PC-3 (cell line): ENCODE measurements around the gene SSC4D.

Source experiments
- EZH2 ChIP-seq: fragments of 300-600 bp; sonication (generic); IDR thresholded peaks from one replicate; pipeline ENCODE4 v1.6.1; 2017; ENCODE audit warnings: antibody characterized with exemption, mild to moderate bottlenecking, low read length; ENCODE audit not compliant: unreplicated experiment
- TF ChIP-seq, protein P1 (sequence below): fragments of 300-600 bp; sonication (generic); conservative IDR thresholded peaks from 2 replicates; pipeline ENCODE4 v1.5.1; 2017; ENCODE audit warnings: antibody characterized with exemption, low read depth, mild to moderate bottlenecking, low read length

DNA sequence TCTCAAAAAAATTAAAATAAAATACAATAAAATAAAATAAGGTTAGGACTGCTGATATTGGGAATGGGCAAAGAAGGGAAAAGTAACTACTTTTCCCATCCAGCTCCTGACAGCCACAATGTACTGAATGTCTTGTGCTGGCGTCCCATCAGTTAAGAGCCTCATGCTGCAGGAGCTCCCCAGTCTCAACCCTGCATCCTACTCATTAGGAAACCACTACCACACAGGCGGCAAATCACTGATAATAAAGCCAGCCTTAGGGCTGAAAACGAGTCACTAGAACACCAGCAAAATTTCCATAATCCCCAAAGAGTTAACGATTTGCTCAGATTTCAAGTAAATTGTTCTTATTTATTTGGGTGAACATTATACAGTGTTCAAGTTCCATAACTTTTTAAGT is 55.0 kb downstream of the SSC4D start:
- TF ChIP-seq, protein P1, sequence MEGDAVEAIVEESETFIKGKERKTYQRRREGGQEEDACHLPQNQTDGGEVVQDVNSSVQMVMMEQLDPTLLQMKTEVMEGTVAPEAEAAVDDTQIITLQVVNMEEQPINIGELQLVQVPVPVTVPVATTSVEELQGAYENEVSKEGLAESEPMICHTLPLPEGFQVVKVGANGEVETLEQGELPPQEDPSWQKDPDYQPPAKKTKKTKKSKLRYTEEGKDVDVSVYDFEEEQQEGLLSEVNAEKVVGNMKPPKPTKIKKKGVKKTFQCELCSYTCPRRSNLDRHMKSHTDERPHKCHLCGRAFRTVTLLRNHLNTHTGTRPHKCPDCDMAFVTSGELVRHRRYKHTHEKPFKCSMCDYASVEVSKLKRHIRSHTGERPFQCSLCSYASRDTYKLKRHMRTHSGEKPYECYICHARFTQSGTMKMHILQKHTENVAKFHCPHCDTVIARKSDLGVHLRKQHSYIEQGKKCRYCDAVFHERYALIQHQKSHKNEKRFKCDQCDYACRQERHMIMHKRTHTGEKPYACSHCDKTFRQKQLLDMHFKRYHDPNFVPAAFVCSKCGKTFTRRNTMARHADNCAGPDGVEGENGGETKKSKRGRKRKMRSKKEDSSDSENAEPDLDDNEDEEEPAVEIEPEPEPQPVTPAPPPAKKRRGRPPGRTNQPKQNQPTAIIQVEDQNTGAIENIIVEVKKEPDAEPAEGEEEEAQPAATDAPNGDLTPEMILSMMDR: no peak
- no peak for TF ChIP-seq EZH2
